Activated CD4-positive, alpha-beta T cell treated with anti-CD3 and anti-CD28 coated beads, Interleukin-2, amount 10 ng/mL, durations not matched to agents 7 days and 5 days (primary cell): Measurements from ENCODE around the gene SVIL. TPM values are rescaled to one million over a fixed set of nuclear protein-coding genes. Genes with fewer than 3 reads are reported as not detected.
A peak's percentile ranks its signal among the peaks of the same experiment; 100 is the strongest.

Experiments
- CTCF ChIA-PET: fragments of 350-600 bp; sonication (Branson Sonifier 250); formaldehyde crosslinking; loops from one replicate; lab custom pipeline; 2021; ENCODE audit warnings: antibody characterized with exemption; lab: Charles Lee
- POLR2A ChIA-PET: fragments of 350-600 bp; sonication (Branson Sonifier 250); formaldehyde crosslinking; loops from one replicate; lab custom pipeline; 2021; ENCODE audit warnings: antibody characterized with exemption; lab: Charles Lee
- DNase-seq: peaks from one replicate; pipeline ENCODE4 v3.0.0-alpha.2; 2020
- H3K27ac Mint-ChIP-seq: one replicate; pipeline ENCODE4 v1.8.0; 2021; ENCODE audit warnings: mild to moderate bottlenecking, moderate library complexity, mixed read lengths
- H3K27me3 Mint-ChIP-seq: one replicate; pipeline ENCODE4 v1.8.0; 2021; ENCODE audit warnings: mixed read lengths
- H3K36me3 Mint-ChIP-seq: one replicate; pipeline ENCODE4 v1.8.0; 2021; ENCODE audit warnings: low read depth, mixed read lengths
- H3K4me1 Mint-ChIP-seq: one replicate; pipeline ENCODE4 v1.8.0; 2021; ENCODE audit warnings: mixed read lengths
- H3K4me3 Mint-ChIP-seq: one replicate; pipeline ENCODE4 v1.8.0; 2021; ENCODE audit warnings: mild to moderate bottlenecking, moderate library complexity, mixed read lengths
- H3K9me3 Mint-ChIP-seq: one replicate; pipeline ENCODE4 v1.8.0; 2021; ENCODE audit warnings: mixed read lengths
- total RNA-seq, 2 experiments: library from RNA; stranded (reverse); gene quantifications; one replicate each; pipeline ENCODE4 v1.2.3, GENCODE V29; 2021

Gene SVIL
- total RNA-seq, 2 experiments from 2014 or later: 22.6 to 26.8 TPM

DNA sequence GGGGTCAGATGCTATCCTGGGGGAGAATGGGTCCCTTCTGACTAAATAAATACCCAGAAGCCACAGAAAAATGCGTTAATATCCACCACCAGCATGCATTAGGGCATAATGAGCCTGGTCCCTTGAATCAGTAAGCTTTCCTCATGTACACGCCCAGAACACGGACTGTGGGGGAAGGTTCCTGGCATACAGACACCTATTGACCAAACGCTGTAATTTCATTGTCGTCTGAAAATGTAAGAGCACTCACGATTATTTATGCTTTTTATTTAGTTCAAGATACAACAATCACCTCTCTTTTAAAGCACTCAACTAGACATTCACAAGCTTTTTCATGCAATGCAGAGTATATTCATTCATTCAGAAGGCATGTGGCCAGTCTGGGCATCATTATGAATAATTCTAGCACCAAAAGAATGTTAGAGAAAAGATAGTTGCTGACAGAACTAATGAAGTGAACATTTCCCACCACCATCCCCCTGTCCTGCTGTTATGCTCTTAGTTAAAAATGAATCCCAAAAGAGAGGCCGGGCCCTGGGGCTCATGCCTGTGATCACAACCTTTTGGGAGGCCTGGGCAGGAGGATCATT is 101.0 kb downstream of the SVIL start:
- CTCF ChIA-PET: interaction anchor here (1.4 kb wide), 1 partner anchor 18 kb away, joined by 3 read pairs; no protein-coding TSS in a partner anchor
- DNase-seq: no peak
- POLR2A ChIA-PET: no interaction called here
- Mint-ChIP-seq H3K36me3 (no peaks in the 10 kb centered on the region), H3K4me1 (no peaks in the 10 kb centered on the region), H3K9me3 (no peaks in the 10 kb centered on the region), H3K4me3 (no peak overlapping the region), H3K27me3 (no peaks in the 10 kb centered on the region), H3K27ac (no peak overlapping the region)

- Mint-ChIP-seq H3K4me3 (no peak overlapping the region), H3K36me3 (no peaks in the 10 kb centered on the region), H3K4me1 (no peaks in the 10 kb centered on the region), H3K9me3 (no peaks in the 10 kb centered on the region), H3K27ac (no peak overlapping the region), H3K27me3 (no peaks in the 10 kb centered on the region)
- no peak for DNase-seq
- ChIA-PET POLR2A (no interaction called here), CTCF (interaction anchor here (0.6 to 1.0 kb wide), 2 partner anchors 10 to 1026 kb away, joined by 3 read pairs; no protein-coding TSS in a partner anchor)
Measured at GRCh38 chr10:29533046-29533445, 101.7 kb downstream of the SVIL start.

- H3K4me1 Mint-ChIP-seq: no peaks in the 10 kb centered on the region
- H3K36me3 Mint-ChIP-seq: no peaks in the 10 kb centered on the region
- no peaks in the 10 kb centered on the region for H3K27me3 Mint-ChIP-seq
- no peak overlapping the region for H3K4me3 Mint-ChIP-seq
- no peaks in the 10 kb centered on the region for H3K9me3 Mint-ChIP-seq
- POLR2A ChIA-PET: no interaction called here
- no peak overlapping the region for H3K27ac Mint-ChIP-seq
- CTCF ChIA-PET: interaction anchor here (1.0 kb wide), 1 partner anchor 9 kb away, joined by 3 read pairs; no protein-coding TSS in a partner anchor
- DNase-seq: no peak
Measured at GRCh38 chr10:29532256-29532878, 102.4 kb downstream of the SVIL start.

DNA sequence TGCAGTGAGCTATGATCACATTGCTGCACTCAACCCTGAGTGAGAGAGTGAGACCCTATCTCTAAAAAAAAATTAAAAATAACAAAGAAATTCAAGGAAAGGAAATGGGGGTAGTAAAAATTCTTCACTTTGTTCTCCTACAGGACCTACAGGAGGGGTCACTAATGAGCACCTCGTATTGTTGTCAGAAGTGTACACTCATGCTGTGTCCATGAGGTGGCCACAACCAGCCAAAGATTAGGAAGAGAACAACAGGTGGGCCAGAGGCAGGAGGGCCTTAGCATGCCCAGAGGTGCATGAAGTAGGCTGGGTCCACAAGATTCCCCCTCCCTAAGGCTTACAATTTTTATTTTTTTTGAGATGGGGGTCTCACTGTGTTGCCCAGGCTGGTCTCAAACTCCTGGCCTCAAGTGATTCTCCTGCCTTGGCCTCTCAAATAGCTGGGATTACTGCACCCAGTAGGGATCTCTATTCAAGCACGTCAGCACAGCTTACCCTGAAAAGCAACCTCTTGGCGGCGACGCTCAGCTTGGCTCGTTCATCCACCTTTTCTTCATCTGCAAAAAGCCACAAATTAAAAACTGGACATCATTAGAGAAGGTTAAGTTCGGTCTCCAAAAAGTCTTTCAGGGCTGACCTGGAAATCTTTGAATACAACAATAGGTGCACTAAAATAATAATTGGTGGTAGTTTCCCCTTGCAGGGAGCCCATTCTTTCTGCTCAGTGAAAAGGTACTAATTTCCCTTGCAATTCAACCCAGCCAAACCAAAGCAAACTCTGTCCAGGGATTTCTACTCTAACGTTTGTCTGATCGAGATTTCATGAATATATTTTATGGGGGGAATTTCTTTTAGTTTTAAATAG is 104.4 kb downstream of the SVIL start:
- Mint-ChIP-seq H3K4me1 (no peaks in the 10 kb centered on the region), H3K4me3 (no peak overlapping the region), H3K36me3 (peaks cover 2% of the 10 kb centered on the region), H3K27ac (no peak overlapping the region), H3K9me3 (no peaks in the 10 kb centered on the region), H3K27me3 (no peaks in the 10 kb centered on the region)
- CTCF ChIA-PET: interaction anchor here (1.1 kb wide), 1 partner anchor 10 kb away, joined by 4 read pairs; no protein-coding TSS in a partner anchor
- POLR2A ChIA-PET: no interaction called here
- no peak for DNase-seq

- peaks cover 2% of the 10 kb centered on the region for H3K36me3 Mint-ChIP-seq
- ChIA-PET CTCF (no interaction called here), POLR2A (no interaction called here)
- H3K27ac Mint-ChIP-seq: no peak overlapping the region
- no peak overlapping the region for H3K4me3 Mint-ChIP-seq
- DNase-seq: no peak
- no peaks in the 10 kb centered on the region for H3K9me3 Mint-ChIP-seq
- no peaks in the 10 kb centered on the region for H3K4me1 Mint-ChIP-seq
- no peaks in the 10 kb centered on the region for H3K27me3 Mint-ChIP-seq
Measured at GRCh38 chr10:29529146-29529545, 105.6 kb downstream of the SVIL start.

DNA sequence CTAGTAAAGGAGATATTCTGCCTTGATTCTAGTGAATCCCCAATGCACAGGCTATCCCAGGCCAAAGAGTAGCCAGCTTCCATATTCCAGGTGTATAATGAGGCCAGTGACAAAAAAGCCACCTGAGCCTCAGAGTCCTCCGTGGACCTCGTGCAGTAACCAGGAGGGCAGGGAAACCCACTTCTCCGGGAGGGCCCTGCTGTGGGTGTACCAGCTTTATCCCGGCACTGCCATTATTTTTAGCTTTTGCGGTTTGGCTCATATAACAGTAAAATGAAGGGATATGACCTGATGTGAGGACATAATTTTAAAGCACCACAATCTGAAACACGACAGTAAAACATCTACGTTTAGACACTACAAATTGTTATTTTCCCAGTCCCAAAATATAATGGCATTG is 109.0 kb downstream of the SVIL start:
- Mint-ChIP-seq H3K36me3 (peaks cover 8% of the 10 kb centered on the region), H3K4me3 (no peak overlapping the region), H3K9me3 (no peaks in the 10 kb centered on the region), H3K27ac (no peak overlapping the region), H3K27me3 (no peaks in the 10 kb centered on the region), H3K4me1 (no peaks in the 10 kb centered on the region)
- POLR2A ChIA-PET: no interaction called here
- no peak for DNase-seq
- CTCF ChIA-PET: interaction anchor here (0.8 to 2.7 kb wide), 2 partner anchors 13 to 20 kb away, joined by 3 to 9 read pairs; no protein-coding TSS in a partner anchor

GRCh38 chr10:29524720-29525119 is 110.1 kb downstream of the SVIL start:
- CTCF ChIA-PET: interaction anchor here (2.7 kb wide), 1 partner anchor 12 kb away, joined by 9 read pairs; no protein-coding TSS in a partner anchor

GRCh38 chr10:29524294-29524693 is 110.5 kb downstream of the SVIL start:
- POLR2A ChIA-PET: no interaction called here
- CTCF ChIA-PET: interaction anchor here (1.2 to 2.7 kb wide), 2 partner anchors 12 to 28 kb away, joined by 3 to 9 read pairs; no protein-coding TSS in a partner anchor
- H3K27me3 Mint-ChIP-seq: no peaks in the 10 kb centered on the region
- H3K4me3 Mint-ChIP-seq: no peak overlapping the region
- peaks cover 8% of the 10 kb centered on the region for H3K36me3 Mint-ChIP-seq
- DNase-seq: no peak
- H3K4me1 Mint-ChIP-seq: no peaks in the 10 kb centered on the region
- no peak overlapping the region for H3K27ac Mint-ChIP-seq
- H3K9me3 Mint-ChIP-seq: no peaks in the 10 kb centered on the region

More at GRCh38 chr10:29524720-29525119, 110.1 kb downstream of the SVIL start:
- Mint-ChIP-seq H3K27me3 (no peaks in the 10 kb centered on the region), H3K4me1 (no peaks in the 10 kb centered on the region), H3K4me3 (no peak overlapping the region), H3K36me3 (peaks cover 8% of the 10 kb centered on the region), H3K27ac (no peak overlapping the region), H3K9me3 (no peaks in the 10 kb centered on the region)
- POLR2A ChIA-PET: no interaction called here
- no peak for DNase-seq

DNA sequence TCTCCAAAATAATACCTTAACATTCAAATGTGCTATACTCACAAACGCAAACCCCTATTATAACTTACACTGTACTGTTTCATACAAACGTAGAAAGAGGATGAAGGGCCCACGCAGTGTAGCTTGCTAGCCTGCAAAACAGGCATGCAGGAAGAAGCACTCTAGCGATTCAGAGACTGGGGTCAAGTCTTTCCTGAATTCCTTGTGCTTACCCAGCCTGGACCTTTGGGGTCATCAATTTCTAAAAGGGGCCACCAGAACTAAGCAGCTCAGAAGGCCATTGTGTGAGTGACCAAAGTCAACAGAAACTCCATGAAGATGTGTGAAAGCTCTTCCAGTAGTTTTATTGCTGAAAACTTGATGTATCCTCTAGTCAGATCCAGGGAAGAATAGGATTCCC is 111.9 kb downstream of the SVIL start:
- ChIA-PET POLR2A (no interaction called here), CTCF (interaction anchor here (0.7 to 1.5 kb wide), 3 partner anchors 10 to 26 kb away, joined by 3 to 5 read pairs (median 3); no protein-coding TSS in a partner anchor)
- Mint-ChIP-seq H3K9me3 (no peaks in the 10 kb centered on the region), H3K4me1 (no peaks in the 10 kb centered on the region), H3K27me3 (no peaks in the 10 kb centered on the region), H3K4me3 (no peak overlapping the region), H3K36me3 (peaks cover 8% of the 10 kb centered on the region), H3K27ac (no peak overlapping the region)
- no peak for DNase-seq

- no peak overlapping the region for H3K4me3 Mint-ChIP-seq
- H3K27me3 Mint-ChIP-seq: no peaks in the 10 kb centered on the region
- ChIA-PET POLR2A (no interaction called here), CTCF (interaction anchor here (0.9 to 1.5 kb wide), 2 partner anchors 9 to 204 kb away, joined by 3 to 5 read pairs; no protein-coding TSS in a partner anchor)
- no peaks in the 10 kb centered on the region for H3K4me1 Mint-ChIP-seq
- no peaks in the 10 kb centered on the region for H3K9me3 Mint-ChIP-seq
- no peak for DNase-seq
- H3K27ac Mint-ChIP-seq: peak overlapping the region; percentile 41
- H3K36me3 Mint-ChIP-seq: peaks cover 8% of the 10 kb centered on the region
Measured at GRCh38 chr10:29522061-29522855, 112.5 kb downstream of the SVIL start.

DNA sequence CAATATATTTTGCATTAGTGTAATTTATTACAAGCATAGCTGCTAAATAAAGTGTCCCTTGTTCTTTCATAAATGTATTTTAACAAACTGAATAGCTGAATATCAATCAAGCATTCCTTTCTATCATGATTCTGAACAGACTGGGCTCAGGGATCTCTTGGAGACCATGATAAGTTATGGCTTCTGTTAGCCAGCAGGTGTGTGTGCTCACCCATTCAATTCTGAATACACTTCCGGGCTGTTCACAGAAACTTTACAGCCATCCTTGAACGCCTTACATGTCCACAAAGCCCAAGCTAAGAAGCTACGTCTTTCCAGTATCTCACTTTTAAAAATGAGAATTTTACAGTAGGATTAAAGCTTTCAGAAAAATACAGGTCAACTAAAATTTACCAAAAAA is 115.1 kb downstream of the SVIL start:
- ChIA-PET POLR2A (no interaction called here), CTCF (interaction anchor here (1.2 kb wide), 1 partner anchor 10 kb away, joined by 4 read pairs; no protein-coding TSS in a partner anchor)
- Mint-ChIP-seq H3K27me3 (no peaks in the 10 kb centered on the region), H3K36me3 (peaks cover 5% of the 10 kb centered on the region), H3K27ac (no peak overlapping the region), H3K4me1 (no peaks in the 10 kb centered on the region), H3K4me3 (no peak overlapping the region), H3K9me3 (no peaks in the 10 kb centered on the region)
- no peak for DNase-seq

- no peak overlapping the region for H3K4me3 Mint-ChIP-seq
- H3K27me3 Mint-ChIP-seq: no peaks in the 10 kb centered on the region
- H3K9me3 Mint-ChIP-seq: no peaks in the 10 kb centered on the region
- POLR2A ChIA-PET: no interaction called here
- no peaks in the 10 kb centered on the region for H3K4me1 Mint-ChIP-seq
- peaks cover 3% of the 10 kb centered on the region for H3K36me3 Mint-ChIP-seq
- CTCF ChIA-PET: no interaction called here
- H3K27ac Mint-ChIP-seq: no peak overlapping the region
- DNase-seq: peak; percentile 9
Measured at GRCh38 chr10:29517352-29517923, 117.3 kb downstream of the SVIL start.
